Ovary (tissue), 9 donors: ENCODE results near the gene IL22RA2. TPM values are rescaled to one million over a fixed set of nuclear protein-coding genes. Genes with fewer than 3 reads are reported as not detected.

ENCODE experiments used
- DNase-seq, 5 donors: peaks; one replicate each; pipeline ENCODE4 v3.0.0-alpha.2; 2019 to 2020
- H3K27ac ChIP-seq, 2 donors: fragments of 200-600 bp; one replicate each; pipeline versions ENCODE4 v1.5.1 to v1.8.0; 2019 to 2022
- H3K27me3 ChIP-seq: fragments of 200-600 bp; one replicate; pipeline ENCODE4 v1.8.0; 2022
- H3K36me3 ChIP-seq: fragments of 200-600 bp; sonication (generic); one replicate; pipeline ENCODE4 v1.5.1; 2019
- H3K4me1 ChIP-seq: one replicate; pipeline ENCODE4 v1.8.1; 2013; ENCODE audit warnings: mild to moderate bottlenecking, moderate library complexity; ENCODE audit not compliant: insufficient read depth
- H3K4me3 ChIP-seq: fragments of 200-600 bp; sonication (generic); one replicate; pipeline ENCODE4 v1.5.1; 2017
- H3K9me3 ChIP-seq, 2 donors: fragments of 200-600 bp in 1 of 2; sonication (generic) in 1 of 2; one replicate each; pipeline versions ENCODE4 v1.5.1 to v1.8.1; 2013 to 2019; ENCODE audit warnings: mild to moderate bottlenecking in 1 of 2, moderate library complexity in 1 of 2
- EP300 ChIP-seq: sonication (generic); formaldehyde crosslinking; IDR thresholded peaks from one replicate; pipeline ENCODE4 v1.6.1; 2017; ENCODE audit warnings: antibody characterized with exemption
- POLR2A ChIP-seq: fragments of 450-650 bp; IDR thresholded peaks from one replicate; pipeline ENCODE4 v1.6.1; 2017; ENCODE audit warnings: antibody characterized with exemption, mild to moderate bottlenecking, moderate library complexity
- WGBS, 3 donors: extraction: QIAGEN DNeasy Blood & Tissue Kit in 1 of 3; methylation state at CpG; one replicate each; pipeline versions ENCODE4 v1.1.5 to v1.1.7; 2013 to 2017; 5-methylcytosine and 5-hydroxymethylcytosine counted together
- intact Hi-C, 4 donors: fragments of 100-400 bp; cut with DNase I; formaldehyde crosslinking; loops; one replicate each; pipeline versions ENCODE4 v1.11.0 to v1.15.1; 2022 to 2023
- polyA plus RNA-seq, 2 donors: library from polyadenylated mRNA; stranded (reverse); fragments of 200-250 nt in 1 of 2; fragments of 350-450 nt in 1 of 2; fragmentation: Illumina TruSeq in 1 of 2; extraction: RNeasy Lipid Tissue Mini Kit (QIAGEN cat#74804) in 1 of 2; gene quantifications; one replicate each; pipeline ENCODE4 v1.2.3, GENCODE V29; 2013 to 2014
- total RNA-seq, 7 donors: library from RNA; depleted of rRNA in 2 of 7; stranded (reverse); fragments of >200 nt in 2 of 7; fragmentation: NEBNext Ultra II Directional in 3 of 7; extraction: Animal tissue kit (Norgen Biotek cat#: 25700) in 3 of 7; gene quantifications; one replicate each; pipeline versions ENCODE4 v1.1.0 to v1.2.4, GENCODE V29; 2016 to 2023
- TF ChIP-seq, protein P1 (sequence below), 3 donors: fragments of 450-650 bp in 2 of 3; fragments of 200-600 bp in 1 of 3; IDR thresholded peaks; one replicate each; pipeline versions ENCODE4 v1.5.1 to v1.8.0; 2016 to 2022; ENCODE audit warnings: antibody characterized with exemption in 3 of 3, mild to moderate bottlenecking in 1 of 3
- donor health status: DM: no; HTN: no; CAD: no; lungs with moderate emphysema.
- donor health status: DM: no; HTN: no; CAD: no.
- donor health status: Bipolar disorder and iron deficiency.
- donor health status: DM: yes; HTN: yes; CAD: no.
- donor health status: DM: no; HTN: no; CAD: no.
- donor health status: DM: yes; HTN: yes; CAD: no.

The IL22RA2 gene
- total and polyA plus RNA-seq, 9 donors, result not detected

GRCh38 chr6:137201006-137201405, 27.6 kb upstream of the IL22RA2 start:
- no peaks in the 10 kb centered on the region for H3K27me3 ChIP-seq
- H3K4me3 ChIP-seq, result no peak overlapping the region
- no peaks in the 10 kb centered on the region for H3K9me3 ChIP-seq
- no peak overlapping the region for H3K27ac ChIP-seq
- no peaks in the 10 kb centered on the region for H3K4me1 ChIP-seq
- 89 to 100% (median 97%) methylated on average over 1 of the region's 1 CpG for WGBS, 3 donors
- TF ChIP-seq POLR2A (no peak), EP300 (no peak)
- TF ChIP-seq, protein P1, sequence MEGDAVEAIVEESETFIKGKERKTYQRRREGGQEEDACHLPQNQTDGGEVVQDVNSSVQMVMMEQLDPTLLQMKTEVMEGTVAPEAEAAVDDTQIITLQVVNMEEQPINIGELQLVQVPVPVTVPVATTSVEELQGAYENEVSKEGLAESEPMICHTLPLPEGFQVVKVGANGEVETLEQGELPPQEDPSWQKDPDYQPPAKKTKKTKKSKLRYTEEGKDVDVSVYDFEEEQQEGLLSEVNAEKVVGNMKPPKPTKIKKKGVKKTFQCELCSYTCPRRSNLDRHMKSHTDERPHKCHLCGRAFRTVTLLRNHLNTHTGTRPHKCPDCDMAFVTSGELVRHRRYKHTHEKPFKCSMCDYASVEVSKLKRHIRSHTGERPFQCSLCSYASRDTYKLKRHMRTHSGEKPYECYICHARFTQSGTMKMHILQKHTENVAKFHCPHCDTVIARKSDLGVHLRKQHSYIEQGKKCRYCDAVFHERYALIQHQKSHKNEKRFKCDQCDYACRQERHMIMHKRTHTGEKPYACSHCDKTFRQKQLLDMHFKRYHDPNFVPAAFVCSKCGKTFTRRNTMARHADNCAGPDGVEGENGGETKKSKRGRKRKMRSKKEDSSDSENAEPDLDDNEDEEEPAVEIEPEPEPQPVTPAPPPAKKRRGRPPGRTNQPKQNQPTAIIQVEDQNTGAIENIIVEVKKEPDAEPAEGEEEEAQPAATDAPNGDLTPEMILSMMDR (IDR thresholded peaks at IDR 0.05), result no peak
- no peak for DNase-seq
- no peaks in the 10 kb centered on the region for H3K36me3 ChIP-seq
- intact Hi-C loops, result no loop called here

- Histone ChIP-seq H3K36me3 (no peaks in the 10 kb centered on the region), H3K27me3 (no peaks in the 10 kb centered on the region), H3K4me1 (no peaks in the 10 kb centered on the region), H3K27ac (no peak overlapping the region), H3K9me3 (no peaks in the 10 kb centered on the region), H3K4me3 (no peak overlapping the region)
- TF ChIP-seq, protein P1 (IDR thresholded peaks at IDR 0.05), result no peak
- no peak for TF ChIP-seq EP300
- no peak for TF ChIP-seq POLR2A
- no peak for DNase-seq
- 92 to 96% (median 94%) methylated on average over 4 of the region's 4 CpGs for WGBS, 3 donors
- intact Hi-C loops, result no loop called here
These were observed 26.8 kb upstream of the IL22RA2 start for GRCh38 chr6:137200288-137200687.

GRCh38 chr6:137197684-137198645, 24.5 kb upstream of the IL22RA2 start:
- H3K4me1 ChIP-seq, result no peaks in the 10 kb centered on the region
- H3K27me3 ChIP-seq, result no peaks in the 10 kb centered on the region
- H3K4me3 ChIP-seq, result no peak overlapping the region
- H3K36me3 ChIP-seq, result no peaks in the 10 kb centered on the region
- no peak for DNase-seq
- H3K27ac ChIP-seq, result no peak overlapping the region
- H3K9me3 ChIP-seq, result no peaks in the 10 kb centered on the region
- TF ChIP-seq POLR2A (no peak), EP300 (no peak)
- TF ChIP-seq, protein P1 (IDR thresholded peaks at IDR 0.05), result no peak
- WGBS, 3 donors, result 91 to 93% (median 92%) methylated on average over 11 of the region's 11 CpGs
- intact Hi-C loops, result no loop called here

GRCh38 chr6:137193256-137194070, 20.0 kb upstream of the IL22RA2 start:
- no peak for TF ChIP-seq POLR2A
- TF ChIP-seq, protein P1 (IDR thresholded peaks at IDR 0.05), result no peak
- TF ChIP-seq EP300, result no peak
- peaks cover 5% of the 10 kb centered on the region for H3K4me1 ChIP-seq
- intact Hi-C loops, result no loop called here
- H3K9me3 ChIP-seq, result no peaks in the 10 kb centered on the region
- WGBS, 3 donors, result 84 to 86% (median 84%) methylated on average over 5 of the region's 5 CpGs
- DNase-seq, result no peak
- H3K36me3 ChIP-seq, result no peaks in the 10 kb centered on the region
- no peak overlapping the region for H3K27ac ChIP-seq
- H3K27me3 ChIP-seq, result no peaks in the 10 kb centered on the region
- no peak overlapping the region for H3K4me3 ChIP-seq
